H9 (cell line): ENCODE data around the gene LRFN2. TPM values are rescaled to one million over a fixed set of nuclear protein-coding genes. Genes with fewer than 3 reads are reported as not detected.

ENCODE experiments used
- DNase-seq: peaks from one replicate; pipeline ENCODE4 v3.0.0-alpha.2; 2017
- H2AFZ ChIP-seq: one replicate; pipeline ENCODE4 v1.6.1; 2013; ENCODE audit warnings: mild to moderate bottlenecking, low read length, control low read depth, moderate library complexity
- H2AK5ac ChIP-seq: 2 replicates; pipeline ENCODE4 v1.6.1; 2013; ENCODE audit warnings: low read length, control low read depth, mixed read lengths; ENCODE audit not compliant: insufficient read length
- H2BK120ac ChIP-seq: one replicate; pipeline ENCODE4 v1.6.1; 2013; ENCODE audit warnings: low read depth, mild to moderate bottlenecking, low read length, control low read depth, inconsistent platforms; ENCODE audit not compliant: poor library complexity, severe bottlenecking
- H2BK12ac ChIP-seq: 2 replicates; pipeline ENCODE4 v1.6.1; 2013; ENCODE audit warnings: low read length, control low read depth, mixed read lengths, low read depth; ENCODE audit not compliant: insufficient read length
- H2BK15ac ChIP-seq: 2 replicates; pipeline ENCODE4 v1.6.1; 2013; ENCODE audit warnings: low read depth, low read length, control low read depth
- H2BK20ac ChIP-seq: one replicate; pipeline ENCODE4 v1.6.1; 2013; ENCODE audit warnings: low read depth, mild to moderate bottlenecking, low read length, control low read depth, inconsistent platforms; ENCODE audit not compliant: poor library complexity, severe bottlenecking
- H2BK5ac ChIP-seq: 2 replicates; pipeline ENCODE4 v1.6.1; 2013; ENCODE audit warnings: low read length, control low read depth, mixed read lengths; ENCODE audit not compliant: insufficient read length
- H3K14ac ChIP-seq: 2 replicates; pipeline ENCODE4 v1.6.1; 2013; ENCODE audit warnings: low read length, control low read depth; ENCODE audit not compliant: insufficient read depth
- H3K18ac ChIP-seq: 2 replicates; pipeline ENCODE4 v1.6.1; 2013; ENCODE audit warnings: low read depth, mild to moderate bottlenecking, mixed read lengths, low read length, control low read depth; ENCODE audit not compliant: insufficient read length
- H3K23ac ChIP-seq: 2 replicates; pipeline ENCODE4 v1.6.1; 2013; ENCODE audit warnings: low read length, control low read depth, mixed read lengths, low read depth; ENCODE audit not compliant: insufficient read length
- H3K23me2 ChIP-seq: 2 replicates; pipeline ENCODE4 v1.6.1; 2013; ENCODE audit warnings: low read depth, mild to moderate bottlenecking, mixed read lengths, low read length, control low read depth; ENCODE audit not compliant: insufficient read length, poor library complexity, severe bottlenecking
- H3K27ac ChIP-seq: 2 replicates; pipeline ENCODE4 v1.5.1; 2013; ENCODE audit warnings: low read length, control low read depth, mixed read lengths, low read depth; ENCODE audit not compliant: insufficient read length
- H3K27me3 ChIP-seq: 2 replicates; pipeline ENCODE4 v1.6.1; 2013; ENCODE audit warnings: low read length, control low read depth, inconsistent platforms; ENCODE audit not compliant: insufficient read depth
- H3K4ac ChIP-seq: 2 replicates; pipeline ENCODE4 v1.6.1; 2013; ENCODE audit warnings: low read depth, mild to moderate bottlenecking, control low read depth, inconsistent platforms, low read length, moderate library complexity
- H3K4me1 ChIP-seq: 2 replicates; pipeline ENCODE4 v1.6.1; 2013; ENCODE audit warnings: low read length, control low read depth, inconsistent platforms; ENCODE audit not compliant: insufficient read depth
- H3K4me2 ChIP-seq: 2 replicates; pipeline ENCODE4 v1.6.1; 2013; ENCODE audit warnings: low read length, control low read depth, mixed read lengths; ENCODE audit not compliant: insufficient read length, insufficient read depth
- H3K56ac ChIP-seq: 2 replicates; pipeline ENCODE4 v1.6.1; 2013; ENCODE audit warnings: low read depth, mild to moderate bottlenecking, mixed read lengths, low read length, control low read depth; ENCODE audit not compliant: insufficient read length
- H3K79me1 ChIP-seq: 2 replicates; pipeline ENCODE4 v1.6.1; 2013; ENCODE audit warnings: low read depth, mild to moderate bottlenecking, moderate library complexity, low read length, control low read depth, inconsistent platforms; ENCODE audit not compliant: insufficient read depth, poor library complexity, severe bottlenecking
- H3K79me2 ChIP-seq: 2 replicates; pipeline ENCODE4 v1.6.1; 2013; ENCODE audit warnings: low read length, control low read depth, inconsistent platforms; ENCODE audit not compliant: insufficient read depth
- H3K9ac ChIP-seq: 2 replicates; pipeline ENCODE4 v1.6.1; 2013; ENCODE audit warnings: low read length, control low read depth, mixed read lengths; ENCODE audit not compliant: insufficient read length; ENCODE audit errors: extremely low read depth
- H3K9me3 ChIP-seq: one replicate; pipeline ENCODE4 v1.6.1; 2013; ENCODE audit warnings: low read depth, low read length, inconsistent platforms; ENCODE audit not compliant: control insufficient read depth
- H3T11ph ChIP-seq: one replicate; pipeline ENCODE4 v1.6.1; 2013; ENCODE audit warnings: mild to moderate bottlenecking, low read length, control low read depth, inconsistent platforms
- H4K20me1 ChIP-seq: one replicate; pipeline ENCODE4 v1.6.1; 2013; ENCODE audit not compliant: control insufficient read depth, insufficient read length, insufficient read depth
- H4K5ac ChIP-seq: 2 replicates; pipeline ENCODE4 v1.6.1; 2013; ENCODE audit warnings: low read depth, mild to moderate bottlenecking, mixed read lengths, low read length, control low read depth; ENCODE audit not compliant: insufficient read length
- H4K8ac ChIP-seq: replicated peaks from 2 replicates; pipeline ENCODE4 v1.6.1; 2013; ENCODE audit warnings: low read length, control low read depth, mixed read lengths, low read depth; ENCODE audit not compliant: insufficient read length
- H4K91ac ChIP-seq: 2 replicates; pipeline ENCODE4 v1.6.1; 2013; ENCODE audit warnings: low read depth, mild to moderate bottlenecking, moderate library complexity, mixed read lengths, low read length, control low read depth; ENCODE audit not compliant: insufficient read length
- H3K27ac Mint-ChIP-seq, 3 experiments: 2 replicates in 2 of 3; 3 replicates in 1 of 3; pipeline ENCODE4 v1.8.0; 2020 to 2021; ENCODE audit warnings: mixed read lengths in 3 of 3, mild to moderate bottlenecking in 1 of 3, moderate library complexity in 1 of 3
- H3K27me3 Mint-ChIP-seq: 2 replicates; pipeline ENCODE4 v1.8.0; 2021; ENCODE audit warnings: low read depth, mild to moderate bottlenecking, moderate library complexity, mixed read lengths
- H3K36me3 Mint-ChIP-seq, 3 experiments: 2 replicates in 2 of 3; 3 replicates in 1 of 3; pipeline ENCODE4 v1.8.0; 2020 to 2021; ENCODE audit warnings: low read depth in 3 of 3, mixed read lengths in 3 of 3; ENCODE audit not compliant: insufficient read depth in 1 of 3
- H3K4me1 Mint-ChIP-seq, 2 experiments: 2 replicates each; pipeline ENCODE4 v1.8.0; 2020; ENCODE audit warnings: mixed read lengths in 2 of 2
- H3K4me3 Mint-ChIP-seq, 2 experiments: 2 replicates in 1 of 2; 3 replicates in 1 of 2; pipeline ENCODE4 v1.8.0; 2020 to 2021; ENCODE audit warnings: mild to moderate bottlenecking in 2 of 2, mixed read lengths in 2 of 2, moderate library complexity in 1 of 2
- H3K9me3 Mint-ChIP-seq, 2 experiments: 2 replicates in 1 of 2; 3 replicates in 1 of 2; pipeline ENCODE4 v1.8.0; 2020; ENCODE audit warnings: mild to moderate bottlenecking in 2 of 2, mixed read lengths in 2 of 2, moderate library complexity in 1 of 2
- CTCF ChIP-seq: fragments of 200-600 bp; sonication (generic); conservative IDR thresholded peaks from 3 replicates; pipeline ENCODE4 v1.8.0; 2021; ENCODE audit warnings: antibody characterized with exemption, mild to moderate bottlenecking
- WGBS: extraction: QIAGEN DNeasy Blood & Tissue Kit; methylation state at CpG from one replicate; pipeline ENCODE4 v1.1.7; 2013; ENCODE audit warnings: missing lambda C conversion rate, low lambda C conversion rate, mixed read lengths; ENCODE audit not compliant: insufficient read length; ENCODE audit errors: extremely low coverage; 5-methylcytosine and 5-hydroxymethylcytosine counted together
- total RNA-seq: library from RNA; stranded (reverse); gene quantifications from 2 replicates; pipeline ENCODE4 v1.2.1, GENCODE V29; 2021

LRFN2 gene
- total RNA-seq, 1 experiment from 2014 or later = 0.11 TPM

- WGBS = no CpG with 5 or more reads among the region's 6 CpGs
Observed at GRCh38 chr6:40432982-40433381, 154.2 kb downstream of the LRFN2 start.

More at GRCh38 chr6:40432982-40433381, 154.2 kb downstream of the LRFN2 start:
- Mint-ChIP-seq H3K36me3 (peaks cover 0 to 13% (median 8%) of the 10 kb centered on the region in 3 experiments; a peak in 6 of 7 replicates), H3K4me1 (peaks cover 4 to 5% of the 10 kb centered on the region in 2 experiments; a peak in 2 of 4 replicates), H3K9me3 (peaks cover 11 to 14% of the 10 kb centered on the region in 2 experiments), H3K27me3 (peaks cover 6% of the 10 kb centered on the region; the same call in 1 of the 2 replicates), H3K27ac (no peak overlapping the region), H3K4me3 (no peak overlapping the region)
- H4K91ac ChIP-seq = no peak overlapping the region
- no peaks in the 10 kb centered on the region for H3K23me2 ChIP-seq
- no peak overlapping the region for H3K4me2 ChIP-seq
- H3T11ph ChIP-seq = no peak overlapping the region
- H2AK5ac ChIP-seq = no peak overlapping the region
- H3K56ac ChIP-seq = no peak overlapping the region
- no peaks in the 10 kb centered on the region for H3K9me3 ChIP-seq
- H3K18ac ChIP-seq = no peak overlapping the region
- H3K27me3 ChIP-seq = no peaks in the 10 kb centered on the region
- H4K5ac ChIP-seq = no peak overlapping the region
- H3K79me2 ChIP-seq = no peaks in the 10 kb centered on the region
- no peak for DNase-seq
- H3K4me1 ChIP-seq = no peaks in the 10 kb centered on the region
- no peak overlapping the region for H2BK15ac ChIP-seq
- H3K4ac ChIP-seq = no peak overlapping the region
- no peak overlapping the region for H3K23ac ChIP-seq
- TF ChIP-seq CTCF = no peak
- no peak overlapping the region for H4K8ac ChIP-seq
- no peaks in the 10 kb centered on the region for H4K20me1 ChIP-seq
- no peak overlapping the region for H2AFZ ChIP-seq
- no peak overlapping the region for H2BK5ac ChIP-seq
- H3K14ac ChIP-seq = no peak overlapping the region
- no peak overlapping the region for H2BK120ac ChIP-seq
- H2BK12ac ChIP-seq = no peak overlapping the region
- no peak overlapping the region for H3K27ac ChIP-seq
- no peak overlapping the region for H2BK20ac ChIP-seq
- no peak overlapping the region for H3K9ac ChIP-seq
- H3K79me1 ChIP-seq = no peaks in the 10 kb centered on the region
